ENCODE data around the gene BNIP3. TPM values are rescaled to one million over a fixed set of nuclear protein-coding genes. Genes with fewer than 3 reads are reported as not detected.

BNIP3 gene
- polyA plus RNA-seq: 50.6 TPM
- long read RNA-seq, donor 1, transcript BNIP3-201 (6 exons, 2,861 nt): major isoform, 42 of 47 reads
- long read RNA-seq, donor 1, partial matches to known transcripts: 0 of 47 reads
- long read RNA-seq, donor 1, other reads (novel, unspliced or antisense): 0 of 47 reads
- long read RNA-seq, donor 2, transcript BNIP3-201 (6 exons, 2,861 nt): major isoform, 61 of 125 reads
- long read RNA-seq, donor 2, transcript BNIP3-203 (2 exons, 752 nt): minor isoform, 6 of 125 reads
- long read RNA-seq, donor 2, partial matches to known transcripts: 54 of 125 reads
- long read RNA-seq, donor 2, other reads (novel, unspliced or antisense): 0 of 125 reads
- long read RNA-seq, donor 3: 0 reads
- long read RNA-seq, donor 4, partial matches to known transcripts: 0 of 3 reads
- long read RNA-seq, donor 4, other reads (novel, unspliced or antisense): 0 of 3 reads
- long read RNA-seq, donor 5, transcript BNIP3-201 (6 exons, 2,861 nt): major isoform, 31 of 31 reads
- long read RNA-seq, donor 5, partial matches to known transcripts: 0 of 31 reads
- long read RNA-seq, donor 5, other reads (novel, unspliced or antisense): 0 of 31 reads
- long read RNA-seq, donor 6, transcript BNIP3-201 (6 exons, 2,861 nt): major isoform, 40 of 104 reads
- long read RNA-seq, donor 6, transcript BNIP3-203 (2 exons, 752 nt): minor isoform, 7 of 104 reads
- long read RNA-seq, donor 6, partial matches to known transcripts: 53 of 104 reads
- long read RNA-seq, donor 6, other reads (novel, unspliced or antisense): 0 of 104 reads
- long read RNA-seq, donor 7, transcript BNIP3-201 (6 exons, 2,861 nt): major isoform, 18 of 20 reads
- long read RNA-seq, donor 7, partial matches to known transcripts: 0 of 20 reads
- long read RNA-seq, donor 7, other reads (novel, unspliced or antisense): 0 of 20 reads
- long read RNA-seq, donor 8, transcript BNIP3-201 (6 exons, 2,861 nt): major isoform, 92 of 159 reads
- long read RNA-seq, donor 8, transcript BNIP3-202 (5 exons, 3,066 nt): minor isoform, 10 of 159 reads
- long read RNA-seq, donor 8, partial matches to known transcripts: 55 of 159 reads
- long read RNA-seq, donor 8, other reads (novel, unspliced or antisense): 0 of 159 reads
- long read RNA-seq, donor 9, transcript BNIP3-201 (6 exons, 2,861 nt): major isoform, 46 of 82 reads
- long read RNA-seq, donor 9, partial matches to known transcripts: 30 of 82 reads
- long read RNA-seq, donor 9, other reads (novel, unspliced or antisense): 0 of 82 reads
- long read RNA-seq, donor 10, transcript BNIP3-201 (6 exons, 2,861 nt): major isoform, 75 of 79 reads
- long read RNA-seq, donor 10, partial matches to known transcripts: 0 of 79 reads
- long read RNA-seq, donor 10, other reads (novel, unspliced or antisense): 0 of 79 reads
- long read RNA-seq, donor 11, transcript BNIP3-201 (6 exons, 2,861 nt): major isoform, 30 of 44 reads
- long read RNA-seq, donor 11, partial matches to known transcripts: 6 of 44 reads
- long read RNA-seq, donor 11, other reads (novel, unspliced or antisense): 6 of 44 reads

- H3K4me1 ChIP-seq (ENCODE audit: control insufficient read depth, insufficient read depth, low read length): peaks cover 19% of the 10 kb centered on the region
- no CpG with 5 or more reads among the region's 100 CpGs for WGBS (ENCODE audit: insufficient coverage, low lambda C conversion rate)
- peaks cover 5% of the 10 kb centered on the region for H3K9me3 ChIP-seq (ENCODE audit: control insufficient read depth, low read depth, low read length)
- DNase-seq: peak; percentile 95 to 97
- H3K4me3 ChIP-seq (ENCODE audit: low read length): peak within 1 kb of the TSS; percentile 62
- peak within 1 kb of the TSS; percentile 70 for H3K27ac ChIP-seq (ENCODE audit: low read length)
- H3K27me3 ChIP-seq (ENCODE audit: control insufficient read depth, insufficient read depth, low read length): peaks cover 19% of the 10 kb centered on the region
- no peaks in the 10 kb centered on the region for H3K36me3 ChIP-seq (ENCODE audit: control insufficient read depth, insufficient read depth, low read length)
These were observed at the start of gene BNIP3 for GRCh38 chr10:131981429-131982184. Gene BNIP3 (minus strand): TSS chr10:131981923. CDS start chr10:131981806, 117 bp downstream.

DNA sequence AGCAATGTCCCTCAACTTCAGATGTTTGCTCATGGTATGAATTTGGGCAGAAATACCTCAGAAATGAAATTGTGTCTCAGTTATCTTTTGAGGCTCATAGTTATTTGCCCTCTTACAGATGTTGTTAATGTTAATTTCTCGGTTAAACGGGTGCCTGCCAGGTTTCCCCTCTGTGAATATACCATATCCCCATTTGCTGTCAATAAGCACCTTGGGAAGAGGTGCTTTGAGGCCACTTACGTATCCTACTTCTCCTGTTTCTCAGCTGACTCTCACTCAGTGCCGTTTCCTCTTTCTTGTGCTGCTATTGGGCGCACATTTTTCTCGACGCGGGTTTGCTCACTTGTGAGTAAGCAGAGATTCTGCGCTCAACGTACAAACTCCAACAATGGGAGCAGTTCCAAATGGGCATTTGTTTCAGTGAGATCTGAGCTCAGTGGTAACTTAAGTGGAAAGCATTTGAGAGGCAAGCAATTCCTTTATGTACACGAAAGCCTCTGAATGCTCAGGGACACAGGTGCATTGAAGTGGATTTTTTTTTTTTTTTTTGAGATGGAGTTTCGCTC, 49.3 kb upstream of the BNIP3 start:
- no peak overlapping the region for H3K27ac ChIP-seq (ENCODE audit: low read length)
- no peak overlapping the region for H3K4me3 ChIP-seq (ENCODE audit: low read length)
- peaks cover 50% of the 10 kb centered on the region for H3K27me3 ChIP-seq (ENCODE audit: control insufficient read depth, insufficient read depth, low read length)
- whole genome bisulfite sequencing (ENCODE audit: insufficient coverage, low lambda C conversion rate): no CpG with 5 or more reads among the region's 12 CpGs
- no peaks in the 10 kb centered on the region for H3K36me3 ChIP-seq (ENCODE audit: control insufficient read depth, insufficient read depth, low read length)
- DNase-seq: no peak
- no peaks in the 10 kb centered on the region for H3K4me1 ChIP-seq (ENCODE audit: control insufficient read depth, insufficient read depth, low read length)
- H3K9me3 ChIP-seq (ENCODE audit: control insufficient read depth, low read depth, low read length): no peaks in the 10 kb centered on the region

DNA sequence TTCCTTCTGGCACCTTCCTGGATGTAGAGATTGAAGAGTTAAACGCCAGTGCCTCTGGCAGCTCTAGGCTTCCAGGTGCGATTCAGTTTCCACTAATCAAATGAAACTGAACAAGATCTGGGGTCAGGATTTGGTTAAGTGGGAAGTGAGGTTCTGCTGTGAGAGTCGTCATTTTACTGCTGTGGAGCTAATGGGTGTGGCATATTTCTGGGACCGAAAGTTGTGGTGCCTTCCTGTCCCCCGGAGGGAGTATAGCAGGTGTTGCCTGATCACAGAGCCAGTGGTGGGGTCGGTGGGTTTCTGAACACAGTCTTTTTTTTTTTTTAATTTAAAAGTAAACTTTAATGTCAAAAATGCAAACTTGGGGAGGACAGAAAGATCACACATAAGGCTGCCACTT, 47.0 kb upstream of the BNIP3 start:
- no peak for DNase-seq
- WGBS (ENCODE audit: insufficient coverage, low lambda C conversion rate): 40% methylated on average over 1 of the region's 6 CpGs
- no peak overlapping the region for H3K4me3 ChIP-seq (ENCODE audit: low read length)
- no peaks in the 10 kb centered on the region for H3K9me3 ChIP-seq (ENCODE audit: control insufficient read depth, low read depth, low read length)
- H3K4me1 ChIP-seq (ENCODE audit: control insufficient read depth, insufficient read depth, low read length): no peaks in the 10 kb centered on the region
- peaks cover 38% of the 10 kb centered on the region for H3K27me3 ChIP-seq (ENCODE audit: control insufficient read depth, insufficient read depth, low read length)
- H3K27ac ChIP-seq (ENCODE audit: low read length): no peak overlapping the region
- H3K36me3 ChIP-seq (ENCODE audit: control insufficient read depth, insufficient read depth, low read length): no peaks in the 10 kb centered on the region

DNA sequence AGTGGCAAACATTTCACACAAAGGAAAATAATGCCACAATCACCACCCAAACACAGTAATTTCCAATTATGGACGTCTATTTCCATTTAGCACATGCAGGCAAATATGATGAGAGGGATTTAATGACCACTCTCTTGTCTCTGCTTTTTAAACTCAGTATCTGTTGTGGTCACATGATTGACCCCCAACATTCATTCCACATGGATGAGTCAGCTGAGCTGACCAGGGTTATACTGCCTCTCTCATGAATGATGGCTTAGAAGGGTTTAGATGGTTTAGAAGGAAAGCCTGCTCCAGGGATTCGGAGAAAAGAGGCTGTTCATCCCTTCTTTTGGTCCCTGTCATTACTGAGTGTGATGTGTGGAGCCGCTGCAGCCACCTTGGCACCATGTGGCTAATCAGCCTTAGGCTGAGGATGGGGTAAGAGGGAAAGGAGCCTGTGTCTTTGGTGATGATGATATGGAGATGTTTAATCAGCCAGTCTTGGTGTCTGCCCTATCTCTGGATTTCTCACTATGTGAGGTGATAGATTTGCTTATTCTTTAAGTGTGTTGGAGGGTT, 45.8 kb upstream of the BNIP3 start:
- H3K4me3 ChIP-seq (ENCODE audit: low read length): no peak overlapping the region
- H3K27me3 ChIP-seq (ENCODE audit: control insufficient read depth, insufficient read depth, low read length): peaks cover 35% of the 10 kb centered on the region
- no peak overlapping the region for H3K27ac ChIP-seq (ENCODE audit: low read length)
- no peaks in the 10 kb centered on the region for H3K4me1 ChIP-seq (ENCODE audit: control insufficient read depth, insufficient read depth, low read length)
- no peak for DNase-seq
- H3K9me3 ChIP-seq (ENCODE audit: control insufficient read depth, low read depth, low read length): no peaks in the 10 kb centered on the region
- H3K36me3 ChIP-seq (ENCODE audit: control insufficient read depth, insufficient read depth, low read length): no peaks in the 10 kb centered on the region
- 50% methylated on average over 1 of the region's 3 CpGs for WGBS (ENCODE audit: insufficient coverage, low lambda C conversion rate)

DNA sequence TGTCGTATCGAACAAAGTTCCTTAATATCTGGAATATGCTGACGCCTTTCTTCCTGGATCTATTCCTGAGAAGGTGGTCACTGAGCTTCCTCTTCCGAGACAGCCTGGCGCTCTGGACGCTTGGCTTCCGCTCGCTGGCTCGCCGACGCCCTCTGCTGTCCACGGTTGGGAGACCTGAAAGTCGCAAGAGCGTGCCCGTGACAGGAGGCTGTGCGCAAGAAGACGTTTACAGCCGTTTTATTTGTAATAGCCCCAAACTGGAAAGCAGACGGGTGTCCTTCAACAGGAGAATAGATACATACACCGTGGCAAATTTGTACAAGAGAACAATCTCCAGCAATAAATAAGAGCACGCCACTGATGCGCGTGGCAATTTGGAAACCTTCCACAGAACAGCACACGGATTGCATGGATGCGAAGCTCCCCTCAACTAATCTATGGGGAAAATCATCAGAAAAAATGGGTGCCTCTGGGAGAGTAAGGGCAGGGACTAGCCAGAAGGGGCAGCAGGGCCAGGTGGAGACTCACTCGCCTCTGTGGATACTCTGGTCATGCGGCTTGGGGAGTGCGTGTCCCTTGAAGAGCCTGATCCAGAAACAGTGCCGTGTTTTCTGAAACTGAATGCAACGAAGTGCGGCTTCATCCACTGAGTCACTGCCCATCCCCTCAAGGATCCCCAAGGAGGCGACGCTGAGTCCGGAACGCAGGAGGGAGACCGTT, 41.5 kb upstream of the BNIP3 start:
- Histone ChIP-seq H3K9me3 (ENCODE audit: control insufficient read depth, low read depth, low read length) (no peaks in the 10 kb centered on the region), H3K27me3 (ENCODE audit: control insufficient read depth, insufficient read depth, low read length) (peaks cover 22% of the 10 kb centered on the region), H3K4me3 (ENCODE audit: low read length) (no peak overlapping the region), H3K36me3 (ENCODE audit: control insufficient read depth, insufficient read depth, low read length) (no peaks in the 10 kb centered on the region), H3K4me1 (ENCODE audit: control insufficient read depth, insufficient read depth, low read length) (no peaks in the 10 kb centered on the region), H3K27ac (ENCODE audit: low read length) (no peak overlapping the region)
- peak; percentile 68 to 70 for DNase-seq
- no CpG with 5 or more reads among the region's 36 CpGs for WGBS (ENCODE audit: insufficient coverage, low lambda C conversion rate)

DNA sequence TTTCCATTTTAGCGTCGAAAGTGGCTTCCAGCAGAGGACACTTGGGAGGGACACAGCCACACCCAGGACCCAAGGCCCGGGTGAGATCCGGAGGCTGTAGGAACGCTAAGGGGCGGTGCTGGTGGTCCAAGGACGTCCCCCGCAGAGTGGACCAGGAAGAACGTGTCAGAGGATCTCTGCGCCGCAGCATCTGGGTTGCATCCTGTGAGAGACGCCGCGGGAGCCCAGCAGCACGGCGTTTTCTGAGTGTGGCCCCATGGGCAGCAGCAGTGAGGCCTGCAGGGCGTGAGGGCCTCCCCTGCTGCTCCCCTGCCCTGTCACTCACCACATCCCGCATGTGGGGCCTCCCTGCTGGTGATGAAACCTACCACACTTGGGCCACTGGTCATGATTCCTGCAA, 40.5 kb upstream of the BNIP3 start:
- Histone ChIP-seq H3K36me3 (ENCODE audit: control insufficient read depth, insufficient read depth, low read length) (no peaks in the 10 kb centered on the region), H3K4me3 (ENCODE audit: low read length) (no peak overlapping the region), H3K27me3 (ENCODE audit: control insufficient read depth, insufficient read depth, low read length) (peaks cover 18% of the 10 kb centered on the region), H3K9me3 (ENCODE audit: control insufficient read depth, low read depth, low read length) (no peaks in the 10 kb centered on the region), H3K27ac (ENCODE audit: low read length) (no peak overlapping the region), H3K4me1 (ENCODE audit: control insufficient read depth, insufficient read depth, low read length) (no peaks in the 10 kb centered on the region)
- WGBS (ENCODE audit: insufficient coverage, low lambda C conversion rate): no CpG with 5 or more reads among the region's 18 CpGs
- no peak for DNase-seq

- Histone ChIP-seq H3K9me3 (ENCODE audit: control insufficient read depth, low read depth, low read length) (no peaks in the 10 kb centered on the region), H3K4me1 (ENCODE audit: control insufficient read depth, insufficient read depth, low read length) (no peaks in the 10 kb centered on the region), H3K36me3 (ENCODE audit: control insufficient read depth, insufficient read depth, low read length) (no peaks in the 10 kb centered on the region), H3K4me3 (ENCODE audit: low read length) (no peak overlapping the region), H3K27ac (ENCODE audit: low read length) (no peak overlapping the region), H3K27me3 (ENCODE audit: control insufficient read depth, insufficient read depth, low read length) (peaks cover 17% of the 10 kb centered on the region)
- no CpG with 5 or more reads among the region's 16 CpGs for WGBS (ENCODE audit: insufficient coverage, low lambda C conversion rate)
- DNase-seq: no peak
These were observed 39.9 kb upstream of the BNIP3 start for GRCh38 chr10:132021504-132022143.

- H3K27ac ChIP-seq (ENCODE audit: low read length): no peak overlapping the region
- H3K4me1 ChIP-seq (ENCODE audit: control insufficient read depth, insufficient read depth, low read length): no peaks in the 10 kb centered on the region
- DNase-seq: no peak
- H3K9me3 ChIP-seq (ENCODE audit: control insufficient read depth, low read depth, low read length): no peaks in the 10 kb centered on the region
- WGBS (ENCODE audit: insufficient coverage, low lambda C conversion rate): no CpG with 5 or more reads among the region's 24 CpGs
- H3K27me3 ChIP-seq (ENCODE audit: control insufficient read depth, insufficient read depth, low read length): peaks cover 17% of the 10 kb centered on the region
- no peaks in the 10 kb centered on the region for H3K36me3 ChIP-seq (ENCODE audit: control insufficient read depth, insufficient read depth, low read length)
- no peak overlapping the region for H3K4me3 ChIP-seq (ENCODE audit: low read length)
These were observed 39.3 kb upstream of the BNIP3 start for GRCh38 chr10:132021046-132021445.
